ENCODE measurements around the gene ASPSCR1.

Gene ASPSCR1

DNA sequence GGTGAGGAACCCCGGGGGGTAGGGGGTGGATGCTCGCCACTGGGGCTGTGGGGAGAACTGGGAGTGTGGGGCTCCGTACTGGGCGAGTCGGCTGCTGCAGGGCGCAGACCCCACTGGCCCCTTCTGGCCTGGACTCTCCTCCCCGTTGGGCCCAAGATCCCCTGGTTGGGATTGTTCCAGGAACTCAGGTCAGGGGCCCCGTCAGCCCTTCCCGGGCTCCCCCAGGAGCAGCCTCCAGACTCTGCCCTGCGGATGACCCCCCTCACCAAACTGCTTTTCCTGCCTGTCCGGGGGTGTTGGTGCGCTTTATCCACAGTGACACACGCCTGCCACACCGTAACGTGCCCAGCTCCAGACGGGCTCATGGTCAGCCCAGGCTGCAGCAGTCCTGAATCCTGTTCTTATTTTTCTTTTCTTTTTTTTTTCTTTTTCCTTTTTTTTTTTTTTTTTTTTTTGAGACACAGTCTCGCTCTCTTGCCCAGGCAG, 24.2 kb downstream of the ASPSCR1 start:
- no peak for DNase-seq

DNA sequence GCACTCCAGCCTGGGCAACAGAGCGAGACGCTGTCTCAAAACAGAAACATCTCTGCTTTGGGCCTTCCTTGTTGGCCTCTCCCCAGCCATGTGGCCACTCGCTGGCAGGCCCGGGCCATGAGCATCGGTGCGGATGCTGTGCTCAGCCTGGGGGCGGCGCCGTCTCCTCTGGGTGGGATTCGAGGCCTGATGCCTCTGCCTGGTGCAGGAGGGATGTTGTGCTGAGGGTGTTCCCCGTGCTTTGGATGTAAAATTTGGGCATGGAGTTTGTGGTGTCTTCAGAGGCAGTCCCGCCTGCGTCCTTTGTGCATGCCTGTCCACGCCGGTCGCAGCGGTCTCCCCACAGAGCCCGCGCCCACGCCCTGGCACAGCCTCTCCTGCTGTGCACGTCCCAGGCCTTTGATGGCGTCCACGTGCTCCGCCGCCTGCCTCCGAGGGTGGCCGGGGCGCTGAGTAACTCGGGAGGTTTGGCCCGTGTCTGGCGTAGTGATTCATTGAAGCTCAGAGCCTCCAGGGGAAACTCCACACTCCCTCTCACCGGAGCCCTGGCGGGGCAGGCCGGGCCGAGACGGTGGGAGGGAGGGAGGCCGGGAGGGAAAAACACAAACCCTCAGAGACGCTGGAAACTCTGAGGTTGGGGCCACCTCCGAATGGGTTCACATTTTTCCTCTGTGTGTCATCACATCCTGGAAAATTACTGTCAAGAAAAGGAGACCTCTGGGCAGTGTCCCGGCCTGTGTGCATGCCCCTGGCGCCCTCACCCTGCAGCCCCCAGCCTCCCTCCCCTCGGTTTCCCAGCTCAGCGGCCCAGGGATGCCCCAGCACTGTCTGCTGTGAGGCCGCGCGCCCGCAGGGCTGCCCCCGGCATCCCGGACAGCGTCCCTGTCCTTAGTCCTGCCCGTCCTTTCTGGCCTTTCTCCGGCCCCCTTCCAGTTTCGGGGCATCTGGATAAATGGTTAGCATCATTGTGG, 26.3 kb downstream of the ASPSCR1 start:
- peak; percentile 98 for DNase-seq

DNA sequence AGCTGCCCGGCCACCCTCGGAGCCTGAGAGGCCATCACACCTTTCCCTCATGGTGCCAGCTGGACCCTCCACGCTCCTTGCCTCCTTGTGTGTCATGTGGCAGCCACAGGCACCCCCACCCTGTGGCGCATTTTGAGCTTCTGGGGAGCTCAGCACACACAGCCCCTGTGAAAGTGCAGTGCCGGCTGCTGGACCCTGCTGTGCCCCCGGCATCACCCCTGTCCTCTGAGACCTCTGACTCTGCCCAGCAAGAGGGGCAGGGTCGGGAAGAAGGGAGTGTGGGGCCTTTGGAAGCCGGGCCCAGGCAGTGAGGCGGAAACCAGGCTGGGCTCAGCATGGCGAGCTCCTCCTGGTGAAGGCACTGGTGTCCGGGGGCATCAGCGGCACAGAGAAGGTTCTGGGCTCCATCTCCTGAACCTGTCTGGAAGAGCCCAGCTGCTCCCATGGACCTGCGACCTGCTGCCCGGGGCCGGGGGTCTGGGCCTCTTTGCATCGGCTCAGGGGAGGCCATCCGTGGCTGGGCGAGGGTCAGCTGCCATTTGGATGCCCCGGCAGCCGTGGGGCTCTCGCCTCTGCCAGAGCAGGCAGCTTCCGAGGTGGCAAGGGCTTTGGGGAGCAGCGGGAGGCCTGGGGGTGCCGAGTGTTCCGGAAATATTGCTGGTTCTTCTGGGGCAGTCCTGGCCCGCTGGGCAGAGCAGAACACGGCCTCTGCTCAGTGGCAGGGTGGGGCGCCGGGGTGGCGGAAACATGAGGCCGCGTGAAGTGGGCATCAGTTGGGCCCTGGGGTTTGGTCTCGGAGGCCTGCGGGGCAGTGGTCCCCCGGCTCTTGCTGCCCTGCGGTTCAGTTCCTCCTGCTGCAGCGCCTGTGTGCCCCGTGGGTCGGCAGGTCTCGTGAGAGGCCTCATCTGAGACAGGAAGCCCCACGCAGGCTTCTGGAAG, 27.4 kb downstream of the ASPSCR1 start:
- DNase-seq, result no peak

DNA sequence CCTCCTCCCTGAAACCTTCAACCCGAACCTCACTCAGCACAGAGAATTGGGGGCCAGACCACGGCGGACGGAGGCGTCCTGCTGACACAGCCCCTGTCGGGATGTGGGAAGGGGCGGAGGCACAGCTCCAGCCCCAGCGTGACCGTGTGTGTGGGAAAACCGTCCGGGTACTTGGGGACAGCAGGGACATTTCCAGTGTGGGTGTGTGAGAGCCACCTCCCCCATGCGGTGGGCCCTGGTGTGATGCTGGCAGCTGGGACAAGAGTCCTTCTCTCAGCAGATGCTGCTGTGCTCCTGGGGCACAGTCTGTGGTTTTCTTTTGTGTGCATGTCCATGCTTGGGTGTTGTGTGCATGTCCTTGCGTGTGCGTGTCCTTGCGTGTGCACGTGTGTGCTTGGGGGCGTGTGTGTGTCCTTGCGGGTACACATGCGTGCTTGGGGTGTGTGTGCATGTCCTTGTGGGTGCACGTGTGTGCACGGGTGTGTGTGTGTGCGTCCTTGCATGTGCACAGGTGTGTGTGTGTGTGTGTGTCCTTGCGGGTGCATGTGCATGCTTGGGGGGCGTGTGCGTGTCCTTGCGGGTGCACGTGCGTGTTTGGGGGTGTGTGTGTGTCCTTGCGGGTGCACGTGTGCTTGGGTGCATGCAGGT, 28.4 kb downstream of the ASPSCR1 start:
- DNase-seq, result no peak

DNA sequence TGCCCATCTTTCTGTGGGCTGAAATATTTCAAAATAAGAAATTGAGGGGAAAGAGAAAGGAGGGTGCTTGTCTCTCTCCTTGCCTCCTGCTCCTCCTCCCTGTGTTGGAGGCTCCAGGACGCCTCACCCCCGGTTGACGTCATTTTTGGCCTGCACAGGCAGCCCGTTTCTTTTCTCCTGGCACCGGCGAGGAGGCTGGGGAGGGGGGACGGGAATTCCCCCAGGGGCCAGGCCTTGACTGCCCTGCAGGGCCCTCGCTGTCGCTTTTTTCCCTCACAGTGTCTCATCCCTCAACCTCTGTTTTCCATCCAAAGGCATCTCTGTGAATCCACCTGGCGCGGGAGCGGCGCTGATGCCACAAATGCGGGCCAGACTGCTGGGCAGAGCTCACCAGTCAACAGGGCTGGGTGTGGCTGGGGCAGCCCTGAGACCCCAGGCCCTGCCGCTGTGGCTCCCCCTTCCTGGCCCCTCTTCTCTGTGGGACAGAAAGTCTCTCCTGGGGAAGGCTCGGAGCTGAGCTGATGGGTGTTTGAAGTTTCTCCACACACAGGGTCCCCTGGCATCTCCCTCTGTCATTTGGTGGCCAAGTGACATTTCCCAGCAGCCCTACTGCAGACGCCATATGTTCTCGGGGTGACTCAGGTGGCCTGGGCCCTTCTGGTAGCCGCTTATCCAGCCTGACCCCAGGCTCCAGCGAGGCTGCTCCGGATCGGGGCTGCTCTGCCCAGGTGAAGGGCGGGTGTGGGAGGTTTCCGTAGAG, 29.2 kb downstream of the ASPSCR1 start:
- DNase-seq, result peak; percentile 66

DNA sequence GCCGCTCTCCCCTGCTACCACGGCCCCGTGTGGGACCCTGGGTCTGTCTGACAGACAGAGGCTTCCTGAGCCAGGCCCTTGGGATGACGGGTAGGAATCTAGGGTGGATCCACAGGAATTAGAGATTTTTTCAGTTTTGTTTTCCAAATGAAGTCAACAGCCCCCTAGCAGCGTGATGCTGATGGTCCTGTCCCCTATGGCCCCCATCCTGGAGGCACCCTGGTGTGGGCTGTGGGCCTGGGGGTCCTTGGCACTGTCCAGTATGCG, 29.7 kb downstream of the ASPSCR1 start:
- DNase-seq, result no peak

DNA sequence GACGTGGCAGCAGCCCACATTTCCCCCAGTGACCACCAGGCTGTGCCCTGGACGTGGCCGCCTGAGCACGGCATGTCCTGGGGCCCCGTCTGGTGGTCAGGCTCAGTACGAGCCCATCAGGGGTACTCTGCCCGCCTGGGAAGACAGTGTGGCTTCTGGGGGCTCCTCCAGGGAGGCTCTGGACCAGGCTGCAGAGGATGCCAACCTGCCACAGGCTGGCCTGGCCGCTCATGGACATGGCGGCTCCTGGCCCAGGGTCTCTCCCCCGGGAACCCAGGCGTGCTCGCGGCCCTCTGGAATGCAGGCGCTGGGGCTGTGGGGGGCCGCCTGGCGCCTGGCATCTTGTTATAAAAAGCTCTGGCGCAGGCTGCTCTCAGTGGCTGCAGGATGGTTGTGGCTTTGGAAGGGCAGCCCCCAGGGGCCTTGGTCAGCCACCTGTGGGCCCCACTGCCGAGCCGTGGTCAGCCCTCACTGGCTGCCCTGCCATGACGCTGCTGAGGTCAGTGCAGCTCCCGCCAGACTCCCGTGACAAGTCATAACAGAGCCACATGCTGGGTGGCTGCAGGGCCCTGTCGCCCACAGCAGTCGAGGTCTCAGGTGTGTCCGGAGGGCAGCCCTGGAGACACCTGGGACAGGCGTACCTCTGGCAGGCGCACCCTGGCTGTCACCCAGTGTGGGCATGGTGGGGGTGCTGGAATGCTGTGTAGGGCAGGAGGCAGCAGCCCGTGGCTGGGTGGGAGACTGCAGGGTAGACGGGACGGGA, 30.2 kb downstream of the ASPSCR1 start:
- no peak for DNase-seq

DNA sequence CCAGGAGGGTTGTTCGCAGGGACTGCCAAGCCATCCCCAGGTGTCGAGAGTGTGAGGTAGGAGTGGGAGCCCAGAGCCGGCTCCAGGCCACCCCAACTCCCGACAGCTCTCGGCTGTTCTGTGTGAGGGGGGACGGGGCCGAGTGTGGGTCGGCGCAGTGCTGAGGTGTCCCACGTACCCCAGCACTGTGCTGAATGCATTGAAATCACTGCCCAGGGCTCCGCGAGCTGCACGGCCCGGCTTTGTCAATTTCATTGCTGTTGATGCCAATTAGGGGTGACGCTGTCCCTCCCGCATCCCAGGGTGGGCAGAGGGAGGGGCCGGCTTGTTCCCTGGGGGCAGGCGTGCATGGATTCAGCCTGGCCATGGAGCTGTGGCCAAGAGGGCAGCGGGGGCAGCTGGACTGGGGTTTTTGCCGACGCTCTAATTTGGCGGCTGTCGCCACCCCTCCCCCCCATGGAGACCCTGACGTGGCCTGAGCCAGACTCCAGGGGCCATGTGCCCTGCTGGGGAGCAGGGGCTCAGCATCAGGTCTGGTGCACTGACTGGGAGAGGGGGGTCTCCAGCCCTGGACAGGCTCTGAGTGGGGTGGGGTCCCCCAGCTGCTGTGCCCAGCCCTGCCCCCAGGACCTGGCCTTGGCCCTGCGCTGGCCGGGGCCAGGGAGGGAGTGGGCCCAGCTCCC, 31.0 kb downstream of the ASPSCR1 start:
- DNase-seq, result no peak

DNA sequence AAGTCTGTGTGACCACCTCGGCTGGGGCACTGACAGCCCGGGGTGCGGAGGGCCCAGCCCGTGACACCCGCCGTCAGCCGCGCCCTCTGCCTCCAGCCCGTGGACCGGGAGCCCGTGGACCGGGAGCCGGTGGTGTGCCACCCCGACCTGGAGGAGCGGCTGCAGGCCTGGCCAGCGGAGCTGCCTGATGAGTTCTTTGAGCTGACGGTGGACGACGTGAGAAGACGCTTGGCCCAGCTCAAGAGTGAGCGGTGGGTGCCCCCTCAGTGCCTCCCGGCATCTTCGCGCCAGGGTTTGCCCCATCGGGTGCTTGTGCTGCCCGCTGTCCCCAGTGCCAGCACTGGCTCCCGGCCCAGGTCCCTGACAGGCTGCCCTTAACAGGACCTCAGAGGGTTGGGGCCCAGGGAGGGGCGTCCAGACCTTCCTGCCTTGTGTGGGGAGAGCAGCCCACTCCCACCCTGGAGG, 31.5 kb downstream of the ASPSCR1 start:
- DNase-seq, result no peak

DNA sequence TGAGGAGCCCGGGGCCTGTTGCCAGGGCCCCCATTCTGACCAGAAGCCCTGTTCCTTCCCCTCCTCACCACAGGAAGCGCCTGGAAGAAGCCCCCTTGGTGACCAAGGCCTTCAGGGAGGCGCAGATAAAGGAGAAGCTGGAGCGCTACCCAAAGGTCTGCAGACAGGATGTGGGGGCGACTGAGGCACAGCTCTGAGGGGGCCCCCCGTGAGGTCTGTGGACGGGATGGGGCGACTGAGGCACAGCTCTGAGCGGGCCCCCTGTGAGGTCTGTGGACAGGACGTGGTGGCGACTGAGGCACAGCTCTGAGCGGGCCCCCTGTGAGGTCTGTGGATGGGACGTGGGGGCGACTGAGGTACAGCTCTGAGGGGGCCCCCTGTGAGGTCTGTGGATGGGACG, 32.0 kb downstream of the ASPSCR1 start:
- DNase-seq, result no peak

DNA sequence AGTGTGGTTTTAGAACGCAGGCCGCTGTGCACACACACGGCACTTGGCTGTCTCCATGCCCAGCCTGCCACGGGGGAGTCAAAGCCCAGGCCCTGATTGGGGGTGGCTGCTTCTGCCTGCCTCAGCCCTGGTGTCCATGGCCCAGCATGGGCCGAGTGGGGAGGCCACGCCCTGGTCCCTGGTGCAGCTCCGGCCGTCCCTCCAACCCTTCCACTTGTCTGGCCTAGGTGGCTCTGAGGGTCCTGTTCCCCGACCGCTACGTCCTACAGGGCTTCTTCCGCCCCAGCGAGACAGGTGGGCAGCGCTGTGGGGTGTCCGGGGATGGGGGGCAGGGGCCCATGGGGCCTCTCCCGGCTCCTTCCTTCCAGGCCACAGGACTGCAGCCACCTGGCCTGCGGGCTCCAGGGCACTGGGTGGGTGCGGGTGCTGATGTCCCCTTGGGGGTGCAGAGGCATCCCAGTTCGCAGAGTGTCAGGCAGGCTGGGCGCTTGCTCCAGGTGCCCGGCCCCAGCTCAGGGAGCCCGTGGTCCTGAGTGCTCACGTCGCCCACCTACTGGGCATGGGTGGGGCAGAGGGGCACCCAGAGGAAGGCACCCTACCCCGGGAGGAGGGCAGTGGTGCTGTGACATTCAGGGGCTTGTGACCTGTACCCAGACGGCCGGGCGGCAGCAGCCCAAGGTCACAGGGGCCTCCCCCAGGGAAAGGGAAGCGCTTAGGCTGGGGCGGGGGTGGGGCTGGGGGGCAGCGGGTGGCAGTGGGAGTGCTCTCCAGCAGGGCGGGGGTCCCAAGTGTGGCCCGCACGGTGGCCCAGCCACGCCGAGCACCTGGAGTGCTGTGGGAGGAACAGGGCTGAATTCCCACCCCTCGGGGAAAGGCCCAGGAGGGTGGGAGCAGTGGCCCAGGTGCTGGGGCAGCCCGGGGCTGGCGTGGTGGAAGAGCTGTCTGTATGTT, 33.4 kb downstream of the ASPSCR1 start:
- no peak for DNase-seq

DNA sequence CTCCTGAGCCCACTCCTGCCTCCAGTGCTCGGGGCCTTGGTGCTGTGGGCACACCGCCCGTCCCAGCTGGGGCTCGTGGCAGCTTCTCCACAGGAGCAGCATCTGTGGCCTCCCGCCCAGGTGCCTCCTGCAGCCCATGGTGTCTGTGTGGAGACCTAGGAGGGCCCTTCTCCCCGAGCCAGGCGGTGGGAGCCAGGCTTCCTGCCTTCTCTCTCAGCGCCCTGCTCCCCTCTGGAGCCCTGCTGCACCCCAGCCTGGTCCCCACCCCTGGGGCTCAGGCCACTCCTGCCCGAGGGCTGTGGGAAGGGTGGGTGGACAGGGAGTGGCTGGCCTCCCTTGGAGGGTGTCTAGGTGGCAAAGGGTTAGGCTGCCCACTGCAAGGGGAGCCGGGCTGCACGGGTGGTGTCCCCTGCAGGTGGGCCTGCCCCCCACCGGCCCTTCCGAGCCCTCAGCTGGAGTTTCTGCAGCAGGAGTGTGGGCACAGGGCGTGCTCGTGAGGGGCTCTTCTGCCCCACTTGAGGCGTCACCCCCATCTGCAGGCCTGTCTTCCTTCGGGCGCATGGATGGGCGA, 34.3 kb downstream of the ASPSCR1 start:
- DNase-seq, result no peak

DNA sequence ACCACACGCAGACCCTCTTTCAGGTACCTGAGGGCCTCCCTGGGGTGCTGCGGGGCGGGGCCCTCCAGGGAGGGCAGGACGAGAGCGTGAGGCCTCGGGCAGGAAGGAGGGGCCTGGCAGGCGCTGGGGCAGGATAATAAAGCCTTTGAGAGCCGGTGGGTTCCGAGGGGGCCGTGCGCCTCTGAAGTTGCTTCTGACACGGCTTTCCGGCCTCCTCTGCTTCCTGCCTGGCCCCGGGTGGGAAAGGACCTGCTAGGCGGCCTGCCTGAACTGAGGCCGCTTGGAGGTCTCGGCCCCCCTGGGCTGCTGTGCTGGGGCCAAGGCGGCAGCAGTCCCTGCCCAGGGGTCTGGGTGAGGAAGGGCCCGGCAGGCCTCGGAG, 34.8 kb downstream of the ASPSCR1 start:
- DNase-seq, result no peak

DNA sequence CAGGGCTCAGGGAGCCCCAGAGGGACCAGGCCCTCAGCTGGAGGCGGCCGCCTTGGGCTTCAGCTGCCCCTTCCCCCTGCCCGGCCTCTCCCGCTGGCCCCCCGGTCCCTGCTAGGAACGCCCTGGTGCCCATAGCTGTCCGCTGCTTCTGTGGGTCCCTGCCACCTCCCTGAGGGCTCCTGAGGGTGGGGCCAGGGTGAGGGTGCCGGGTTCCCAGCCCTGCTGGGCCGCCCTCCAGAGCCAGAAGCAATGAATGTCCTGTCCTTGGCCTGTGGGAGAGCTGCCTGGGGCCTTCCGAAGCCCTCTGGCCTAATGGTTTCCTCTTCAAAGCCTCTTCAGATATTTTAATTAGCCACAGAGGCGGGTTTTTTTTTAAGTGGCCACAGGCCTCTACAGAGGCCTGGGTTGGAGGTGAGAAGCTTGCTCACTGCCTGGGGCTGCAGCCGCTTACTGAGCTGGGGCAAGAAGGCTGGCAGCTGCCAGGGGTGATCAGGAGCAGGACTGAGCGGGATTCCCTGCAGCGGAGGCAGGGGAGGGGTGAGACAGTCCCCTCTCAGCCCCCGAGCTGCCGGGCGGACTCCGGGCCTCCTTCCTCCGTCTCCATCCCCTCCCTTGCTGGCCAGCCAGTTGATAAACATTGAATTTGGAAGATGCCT, 35.3 kb downstream of the ASPSCR1 start:
- no peak for DNase-seq

DNA sequence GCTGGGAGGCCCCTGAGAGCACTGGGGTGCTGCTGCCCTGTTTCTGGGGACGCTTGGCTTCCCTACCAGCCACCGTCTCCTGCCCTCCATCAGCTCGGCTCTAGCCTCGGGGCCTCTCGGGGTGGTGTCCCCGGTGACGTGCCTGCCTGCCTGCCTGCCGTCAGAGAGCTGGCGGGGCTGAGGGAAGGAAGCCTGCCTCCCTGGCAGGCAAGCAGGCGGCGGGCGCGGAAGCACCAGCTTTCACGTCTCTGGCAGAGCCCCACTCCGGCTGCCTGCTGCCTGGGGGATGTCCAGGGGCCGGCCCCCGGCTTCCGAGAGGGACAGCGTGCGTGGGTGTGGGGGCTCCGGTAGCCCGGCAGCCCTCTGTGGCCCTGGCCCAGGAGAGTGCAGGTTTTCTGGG, 35.9 kb downstream of the ASPSCR1 start:
- DNase-seq, result no peak

DNA sequence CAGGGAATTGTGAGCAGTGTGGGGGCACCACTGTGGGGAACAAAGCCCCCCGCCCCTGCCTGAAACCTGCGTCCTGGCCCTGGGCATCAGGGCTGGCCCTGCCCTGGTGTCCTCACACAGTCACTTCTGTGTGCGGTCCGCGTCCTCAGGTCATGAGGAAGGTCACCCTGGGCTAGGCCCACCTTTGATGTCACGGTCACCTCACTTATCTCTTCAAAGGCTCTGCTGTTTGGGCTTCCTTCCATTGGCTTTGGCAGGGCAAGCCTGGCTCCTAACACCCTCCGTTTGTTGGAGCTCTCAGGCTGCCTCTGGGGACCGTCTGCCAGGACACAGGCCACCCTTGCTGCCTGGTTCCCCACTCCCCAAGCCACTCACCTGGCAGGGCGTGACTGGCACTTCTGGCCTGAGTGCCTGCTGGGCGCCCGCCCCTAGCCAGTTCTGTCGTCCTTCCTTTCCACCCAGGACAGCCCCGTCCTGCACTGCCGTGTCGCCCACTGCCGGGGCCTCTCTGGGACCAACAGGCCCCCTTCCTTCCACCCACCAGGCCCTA, 36.4 kb downstream of the ASPSCR1 start:
- no peak for DNase-seq

DNA sequence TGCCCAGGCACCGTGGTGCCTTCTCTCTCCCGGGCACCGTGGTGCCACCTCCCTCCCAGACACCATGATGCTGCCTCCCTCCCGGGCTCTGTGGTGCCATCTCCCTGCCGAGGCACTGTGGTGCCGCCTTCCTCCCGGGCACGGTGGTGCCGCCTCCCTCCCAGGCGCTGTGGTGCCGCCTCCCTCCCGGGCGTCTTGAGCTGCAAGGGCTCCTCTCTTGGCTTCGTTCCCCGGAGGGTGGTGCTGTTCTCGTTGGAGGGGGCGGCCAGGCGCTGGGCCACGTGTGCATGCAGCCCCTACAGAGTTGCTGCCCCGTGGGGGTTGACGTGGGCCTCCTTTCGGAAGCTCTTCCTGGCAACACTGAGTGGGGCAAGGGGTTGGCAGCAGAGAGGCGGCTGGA, 37.0 kb downstream of the ASPSCR1 start:
- DNase-seq, result no peak

DNA sequence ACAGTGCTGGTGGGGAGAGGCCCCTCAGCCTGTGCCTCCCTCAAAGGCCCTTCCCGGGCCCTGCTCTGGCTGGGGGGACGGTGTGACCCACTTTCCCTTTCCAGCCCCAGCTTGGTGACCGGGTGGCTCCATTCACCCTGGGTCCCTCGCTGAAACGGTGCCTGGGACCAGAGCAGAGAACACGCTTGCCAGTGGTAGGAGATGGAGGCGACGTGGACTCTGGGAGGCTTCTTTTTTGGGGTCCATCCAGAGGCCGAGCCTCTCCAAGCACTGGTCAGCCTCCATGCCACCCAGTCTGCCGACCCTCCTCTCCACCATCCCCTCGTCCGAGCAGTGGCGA, 37.5 kb downstream of the ASPSCR1 start:
- no peak for DNase-seq

Measured in fibroblast of skin of right biceps (primary cell).